Measurements from ENCODE around the gene TERF2IP.

TERF2IP gene

GRCh38 chr16:75640598-75640997, 7.0 kb upstream of the TERF2IP start:
- no peak for DNase-seq (ENCODE audit: low read depth in 2 of 2)

- no peak for DNase-seq (ENCODE audit: low read depth in 2 of 2)
These were observed 3.1 kb upstream of the TERF2IP start for GRCh38 chr16:75644240-75645012.

GRCh38 chr16:75647112-75647491, 471 bp upstream of the TERF2IP start:
- DNase-seq (ENCODE audit: low read depth in 2 of 2): no peak

GRCh38 chr16:75648265-75649076, 898 bp downstream of the TERF2IP start:
- DNase-seq (ENCODE audit: low read depth in 2 of 2): peak; percentile 80 to 81

- no peak for DNase-seq (ENCODE audit: low read depth in 2 of 2)
These were observed 6.3 kb downstream of the TERF2IP start for GRCh38 chr16:75653922-75654321.

GRCh38 chr16:75658175-75658574, 10.6 kb downstream of the TERF2IP start:
- no peak for DNase-seq (ENCODE audit: low read depth in 2 of 2)

- no peak for DNase-seq (ENCODE audit: low read depth in 2 of 2)
These were observed 12.7 kb downstream of the TERF2IP start for GRCh38 chr16:75660321-75660720.

- DNase-seq (ENCODE audit: low read depth in 2 of 2): no peak
These were observed 13.2 kb downstream of the TERF2IP start for GRCh38 chr16:75660726-75661302.

GRCh38 chr16:75667503-75667902, 19.9 kb downstream of the TERF2IP start:
- DNase-seq (ENCODE audit: low read depth in 2 of 2): no peak

GRCh38 chr16:75676909-75677308, 29.3 kb downstream of the TERF2IP start, which contains the start of gene CPHXL2:
CPHXL2 (minus strand) TSS chr16:75677009; CDS start chr16:75676999, 10 bp downstream.
- no peak for DNase-seq (ENCODE audit: low read depth in 2 of 2)

GRCh38 chr16:75679366-75679765, 31.8 kb downstream of the TERF2IP start:
- DNase-seq (ENCODE audit: low read depth in 2 of 2): no peak

GRCh38 chr16:75682308-75682707, 34.7 kb downstream of the TERF2IP start:
- DNase-seq (ENCODE audit: low read depth in 2 of 2): no peak

- no peak for DNase-seq (ENCODE audit: low read depth in 2 of 2)
These were observed 39.8 kb downstream of the TERF2IP start for GRCh38 chr16:75687361-75687760.

GRCh38 chr16:75695708-75696107, 48.1 kb downstream of the TERF2IP start:
- no peak for DNase-seq (ENCODE audit: low read depth in 2 of 2)

GRCh38 chr16:75697571-75697970, 50.0 kb downstream of the TERF2IP start:
- DNase-seq (ENCODE audit: low read depth in 2 of 2): no peak

- no peak for DNase-seq (ENCODE audit: low read depth in 2 of 2)
These were observed 53.8 kb downstream of the TERF2IP start, which contains the start of gene DUXB for GRCh38 chr16:75701361-75701760. DUXB (minus strand) TSS chr16:75701461; CDS start chr16:75701418, 43 bp downstream.

GRCh38 chr16:75702242-75702641, 54.7 kb downstream of the TERF2IP start:
- DNase-seq (ENCODE audit: low read depth in 2 of 2): no peak

- no peak for DNase-seq (ENCODE audit: low read depth in 2 of 2)
These were observed 55.7 kb downstream of the TERF2IP start for GRCh38 chr16:75703306-75703705.

Measured in activated CD4-positive, alpha-beta T cell treated with anti-CD3 and anti-CD28 coated beads for 24 hours (primary cell).